Activated naive CD8-positive, alpha-beta T cell treated with anti-CD3 and anti-CD28 coated beads, Interleukin-2, amount 50 U/mL, for 16 hours (primary cell): Measurements from ENCODE around the gene UBE2E1.

Experiments used
- DNase-seq: peaks from one replicate; pipeline ENCODE4 v3.0.0-alpha.2; 2020; ENCODE audit warnings: low read depth, low spot score

Gene UBE2E1

GRCh38 chr3:23820888-23821287 is 15.1 kb downstream of the UBE2E1 start:
- no peak for DNase-seq

- no peak for DNase-seq
Measured at GRCh38 chr3:23821858-23822257, 16.1 kb downstream of the UBE2E1 start.

- no peak for DNase-seq
Measured at GRCh38 chr3:23822559-23822958, 16.8 kb downstream of the UBE2E1 start.

- DNase-seq, result no peak
Measured at GRCh38 chr3:23823620-23824019, 17.9 kb downstream of the UBE2E1 start.

GRCh38 chr3:23824699-23825444 is 19.1 kb downstream of the UBE2E1 start:
- DNase-seq, result no peak

- no peak for DNase-seq
Measured at GRCh38 chr3:23825802-23826201, 20.0 kb downstream of the UBE2E1 start.

- no peak for DNase-seq
Measured at GRCh38 chr3:23826382-23827064, 20.8 kb downstream of the UBE2E1 start.

- no peak for DNase-seq
Measured at GRCh38 chr3:23829242-23829934, 23.6 kb downstream of the UBE2E1 start.

GRCh38 chr3:23830869-23831484 is 25.2 kb downstream of the UBE2E1 start:
- no peak for DNase-seq

- no peak for DNase-seq
Measured at GRCh38 chr3:23831517-23832394, 26.0 kb downstream of the UBE2E1 start.

- no peak for DNase-seq
Measured at GRCh38 chr3:23832523-23832922, 26.8 kb downstream of the UBE2E1 start.

- no peak for DNase-seq
Measured at GRCh38 chr3:23834082-23834870, 28.5 kb downstream of the UBE2E1 start.

GRCh38 chr3:23835087-23835486 is 29.3 kb downstream of the UBE2E1 start:
- DNase-seq, result no peak

GRCh38 chr3:23835802-23836201 is 30.0 kb downstream of the UBE2E1 start:
- no peak for DNase-seq

GRCh38 chr3:23836536-23837230 is 30.9 kb downstream of the UBE2E1 start:
- DNase-seq, result no peak

GRCh38 chr3:23837286-23837685 is 31.5 kb downstream of the UBE2E1 start:
- DNase-seq, result no peak

- no peak for DNase-seq
Measured at GRCh38 chr3:23837691-23838090, 31.9 kb downstream of the UBE2E1 start.

- DNase-seq, result no peak
Measured at GRCh38 chr3:23840521-23840920, 34.8 kb downstream of the UBE2E1 start.

GRCh38 chr3:23843869-23844268 is 38.1 kb downstream of the UBE2E1 start:
- DNase-seq, result no peak
